Activated CD4-positive, alpha-beta memory T cell treated with anti-CD3 and anti-CD28 coated beads for 36 hours (primary cell): Measurements from ENCODE around the gene DBF4. TPM values are rescaled to one million over a fixed set of nuclear protein-coding genes. Genes with fewer than 3 reads are reported as not detected.
"Not testable (repeated sequence)": the region's sequence is repeated elsewhere in the genome, so short reads cannot be mapped to it uniquely, and the experiment has no call there.

ENCODE experiments used
- CTCF ChIA-PET: fragments of 350-600 bp; sonication (Branson Sonifier 250); formaldehyde crosslinking; loops from one replicate; lab custom pipeline; 2021; ENCODE audit warnings: antibody characterized with exemption, inconsistent platforms; lab: Charles Lee
- POLR2A ChIA-PET: fragments of 350-600 bp; sonication (Branson Sonifier 250); formaldehyde crosslinking; loops from one replicate; lab custom pipeline; 2021; ENCODE audit warnings: antibody characterized with exemption; lab: Charles Lee
- DNase-seq: peaks from one replicate; pipeline ENCODE4 v3.0.0-alpha.2; 2020
- H3K27ac Mint-ChIP-seq: one replicate; pipeline ENCODE4 v1.8.0; 2021; ENCODE audit warnings: mixed read lengths
- H3K27me3 Mint-ChIP-seq: one replicate; pipeline ENCODE4 v1.8.0; 2021; ENCODE audit warnings: mixed read lengths
- H3K36me3 Mint-ChIP-seq: one replicate; pipeline ENCODE4 v1.8.0; 2021; ENCODE audit warnings: mixed read lengths
- H3K4me1 Mint-ChIP-seq: one replicate; pipeline ENCODE4 v1.8.0; 2021; ENCODE audit warnings: low read depth, mixed read lengths
- H3K4me3 Mint-ChIP-seq: one replicate; pipeline ENCODE4 v1.8.0; 2021; ENCODE audit warnings: mild to moderate bottlenecking, mixed read lengths
- H3K9me3 Mint-ChIP-seq: one replicate; pipeline ENCODE4 v1.8.0; 2021; ENCODE audit warnings: mixed read lengths
- intact Hi-C: fragments of 100-400 bp; cut with micrococcal nuclease; formaldehyde crosslinking; loops from one replicate; pipeline ENCODE4 v1.15.1; 2023
- total RNA-seq, 2 experiments: library from RNA; stranded (reverse); gene quantifications; one replicate each; pipeline ENCODE4 v1.2.3, GENCODE V29; 2021

The DBF4 gene
- total RNA-seq = 10 to 100 TPM; 75.8 to 78.4 TPM

DNA sequence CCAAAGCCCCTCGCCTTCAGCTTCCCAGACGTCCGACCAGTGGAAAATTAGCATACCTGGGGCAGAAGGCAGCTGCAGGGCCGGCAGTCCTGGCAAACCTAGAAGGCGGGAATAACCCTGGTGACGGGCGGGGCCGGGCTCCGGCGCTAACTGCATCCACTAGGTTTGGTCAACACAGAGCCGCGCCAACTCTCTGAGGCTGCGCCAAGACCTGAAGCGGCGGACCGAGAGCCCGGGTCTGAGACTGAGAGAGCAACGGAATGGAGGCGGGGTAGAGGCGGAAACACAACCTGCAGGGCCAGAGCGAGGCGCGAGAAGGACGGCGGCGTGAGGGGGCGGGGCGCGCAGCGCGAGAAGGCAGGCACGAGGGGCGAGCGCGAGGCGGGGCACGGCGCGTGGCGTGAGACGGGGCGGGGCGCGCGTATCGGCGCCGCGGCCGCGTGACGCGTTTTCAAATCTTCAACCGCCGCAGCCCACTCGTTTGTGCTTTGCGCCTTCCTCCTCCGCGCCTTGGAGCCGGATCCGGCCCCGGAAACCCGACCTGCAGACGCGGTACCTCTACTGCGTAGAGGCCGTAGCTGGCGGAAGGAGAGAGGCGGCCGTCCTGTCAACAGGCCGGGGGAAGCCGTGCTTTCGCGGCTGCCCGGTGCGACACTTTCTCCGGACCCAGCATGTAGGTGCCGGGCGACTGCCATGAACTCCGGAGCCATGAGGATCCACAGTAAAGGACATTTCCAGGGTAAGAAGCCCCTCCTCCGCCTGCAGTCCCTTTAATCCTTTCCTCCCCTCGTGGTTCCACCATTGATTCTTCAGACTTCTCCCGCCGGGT, at the start of gene DBF4, which contains the start of gene SLC25A40:
Gene DBF4, plus strand, starts transcription at position 454 of the 829 bp plus-strand sequence. Its CDS starts 240 bp downstream, at position 694.
Gene SLC25A40, minus strand, starts transcription at position 321 of the 829 bp plus-strand sequence. CDS start 17,633 bp downstream, outside the sequence.
- Mint-ChIP-seq H3K27me3 (no peaks in the 10 kb centered on the region), H3K9me3 (peaks cover 13% of the 10 kb centered on the region), H3K4me1 (peaks cover 43% of the 10 kb centered on the region), H3K36me3 (peaks cover 45% of the 10 kb centered on the region), H3K4me3 (peak within 1 kb of the TSS; percentile 77), H3K27ac (peak within 1 kb of the TSS; percentile 93)
- DNase-seq = peak; percentile 97
- POLR2A ChIA-PET = interaction anchor here (1.3 kb wide), 3 partner anchors 18 to 336 kb away, joined by 3 to 5 read pairs (median 4); partner anchors contain the start of gene ADAM22
- CTCF ChIA-PET = interaction anchor here (0.9 kb wide), 1 partner anchor 9 kb away, joined by 3 read pairs; no protein-coding TSS in a partner anchor
- intact Hi-C loops = loop anchor here (1.0 to 5.0 kb wide), 7 partner anchors 58 to 724 kb away; partner anchors contain the start of genes ABCB1, ADAM22, CROT and DMTF1

GRCh38 chr7:87828383-87828782, 47.9 kb upstream of the DBF4 start:
- POLR2A ChIA-PET, H3K27ac Mint-ChIP-seq, H3K27me3 Mint-ChIP-seq, H3K4me1 Mint-ChIP-seq, intact Hi-C loops, DNase-seq, H3K4me3 Mint-ChIP-seq, CTCF ChIA-PET: not testable (repeated sequence)
- peaks cover 38% of the 10 kb centered on the region for H3K9me3 Mint-ChIP-seq
- H3K36me3 Mint-ChIP-seq = peaks cover 20% of the 10 kb centered on the region

- Mint-ChIP-seq H3K4me1 (no peaks in the 10 kb centered on the region), H3K36me3 (peaks cover 17% of the 10 kb centered on the region), H3K9me3 (peaks cover 18% of the 10 kb centered on the region), H3K4me3 (no peak overlapping the region), H3K27me3 (no peaks in the 10 kb centered on the region), H3K27ac (no peak overlapping the region)
- ChIA-PET POLR2A (no interaction called here), CTCF (no interaction called here)
- DNase-seq = no peak
- intact Hi-C loops = no loop called here
Measured at GRCh38 chr7:87831097-87831496, 45.2 kb upstream of the DBF4 start.

GRCh38 chr7:87833130-87833529, 43.2 kb upstream of the DBF4 start:
- Mint-ChIP-seq H3K4me3 (no peak overlapping the region), H3K27ac (no peak overlapping the region), H3K9me3 (peaks cover 11% of the 10 kb centered on the region), H3K36me3 (peaks cover 15% of the 10 kb centered on the region), H3K27me3 (no peaks in the 10 kb centered on the region), H3K4me1 (no peaks in the 10 kb centered on the region)
- ChIA-PET CTCF (no interaction called here), POLR2A (no interaction called here)
- no peak for DNase-seq
- intact Hi-C loops = no loop called here

DNA sequence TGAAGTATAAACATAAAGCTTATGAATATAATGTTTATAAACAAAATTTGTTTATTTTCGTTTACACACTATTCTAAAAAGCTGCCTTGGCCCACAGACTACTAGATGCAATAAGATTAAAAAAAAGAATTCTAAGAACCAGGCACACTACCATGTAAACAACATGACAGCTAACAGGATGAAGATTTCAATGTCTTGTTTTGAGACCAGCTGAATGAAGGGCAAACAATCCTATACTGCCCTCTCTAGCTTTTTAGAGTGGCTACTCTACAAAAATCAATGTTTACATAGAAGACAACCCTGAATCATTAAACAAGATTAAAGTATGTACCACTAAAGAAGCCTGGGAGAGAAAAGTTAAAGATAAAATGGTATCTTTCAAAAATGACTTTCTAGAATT, 38.7 kb upstream of the DBF4 start:
- ChIA-PET POLR2A (no interaction called here), CTCF (no interaction called here)
- intact Hi-C loops = no loop called here
- H3K36me3 Mint-ChIP-seq = peaks cover 17% of the 10 kb centered on the region
- no peak overlapping the region for H3K4me3 Mint-ChIP-seq
- no peak overlapping the region for H3K27ac Mint-ChIP-seq
- DNase-seq = no peak
- H3K9me3 Mint-ChIP-seq = no peaks in the 10 kb centered on the region
- H3K27me3 Mint-ChIP-seq = no peaks in the 10 kb centered on the region
- H3K4me1 Mint-ChIP-seq = no peaks in the 10 kb centered on the region

DNA sequence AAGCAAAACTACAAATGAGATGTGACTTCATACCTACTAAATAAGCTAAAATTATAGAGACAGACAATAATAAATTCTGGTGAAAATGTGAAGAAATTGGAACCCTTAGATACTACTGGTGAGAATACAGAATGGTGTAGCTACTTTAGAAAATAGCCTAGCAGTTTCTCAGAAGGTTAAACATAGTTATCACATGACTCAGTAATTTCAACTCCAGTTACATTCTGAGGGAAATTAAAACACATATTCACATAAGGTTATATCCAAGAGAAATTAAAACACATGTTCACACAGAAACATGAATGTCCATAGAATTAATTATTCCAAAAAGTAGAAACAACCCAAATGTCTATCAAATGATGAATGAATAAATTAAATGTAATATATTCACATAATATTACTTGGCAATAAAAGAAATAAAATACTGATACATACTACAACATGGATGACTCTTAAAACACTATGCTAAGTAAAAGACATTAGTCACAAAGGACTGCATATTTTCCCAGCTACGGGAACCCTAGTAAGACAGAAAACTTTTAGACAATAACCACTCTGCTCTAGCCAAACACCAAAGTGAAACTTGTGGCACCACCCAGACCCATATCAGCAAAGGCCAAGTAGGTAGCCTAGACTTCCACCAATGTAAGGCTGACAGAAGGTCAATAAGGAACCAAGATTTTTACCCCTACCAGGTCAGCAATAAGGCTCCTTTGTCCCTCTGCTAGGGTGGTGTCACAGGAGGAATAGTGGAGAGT, 25.3 kb upstream of the DBF4 start:
- H3K27ac Mint-ChIP-seq = no peak overlapping the region
- peaks cover 27% of the 10 kb centered on the region for H3K36me3 Mint-ChIP-seq
- ChIA-PET CTCF (no interaction called here), POLR2A (no interaction called here)
- no peaks in the 10 kb centered on the region for H3K27me3 Mint-ChIP-seq
- no peak overlapping the region for H3K4me3 Mint-ChIP-seq
- H3K9me3 Mint-ChIP-seq = no peaks in the 10 kb centered on the region
- intact Hi-C loops = no loop called here
- DNase-seq = no peak
- H3K4me1 Mint-ChIP-seq = peaks cover 6% of the 10 kb centered on the region

- Mint-ChIP-seq H3K27ac (no peak overlapping the region), H3K4me3 (no peak overlapping the region), H3K27me3 (no peaks in the 10 kb centered on the region), H3K4me1 (peaks cover 6% of the 10 kb centered on the region), H3K9me3 (no peaks in the 10 kb centered on the region), H3K36me3 (peaks cover 27% of the 10 kb centered on the region)
- CTCF ChIA-PET = no interaction called here
- POLR2A ChIA-PET = no interaction called here
- no peak for DNase-seq
- intact Hi-C loops = no loop called here
Measured at GRCh38 chr7:87852306-87852705, 24.0 kb upstream of the DBF4 start.

DNA sequence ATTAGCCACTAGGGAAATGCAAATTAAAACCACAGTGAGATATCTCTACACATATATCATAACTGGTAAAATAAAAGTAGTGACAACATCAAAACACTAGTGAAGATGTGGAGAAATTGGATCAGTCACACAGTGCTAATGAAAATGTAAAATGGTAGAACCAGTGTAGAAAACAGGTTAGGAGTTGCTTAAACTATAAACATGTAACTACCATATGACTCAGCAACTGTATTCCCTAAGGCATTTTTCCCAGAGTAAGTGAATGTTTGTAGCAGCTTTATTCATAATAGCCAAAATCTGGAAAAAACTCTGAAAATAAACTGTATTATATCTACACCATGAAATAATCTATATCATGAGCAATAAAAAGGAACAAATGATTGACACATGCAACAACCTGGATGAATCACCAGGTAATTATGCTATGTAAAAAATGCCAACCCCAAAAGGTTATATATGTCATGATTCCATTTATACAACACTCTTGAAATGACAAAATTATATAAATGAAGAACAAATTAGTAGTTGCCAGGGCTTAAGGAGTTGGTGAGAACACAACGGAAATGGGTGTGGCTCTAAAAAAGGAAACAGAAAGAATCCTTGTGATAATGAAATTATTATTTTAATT, 22.9 kb upstream of the DBF4 start:
- DNase-seq = no peak
- Mint-ChIP-seq H3K27me3 (no peaks in the 10 kb centered on the region), H3K9me3 (no peaks in the 10 kb centered on the region), H3K27ac (no peak overlapping the region), H3K36me3 (peaks cover 35% of the 10 kb centered on the region), H3K4me1 (peaks cover 8% of the 10 kb centered on the region), H3K4me3 (no peak overlapping the region)
- ChIA-PET POLR2A (no interaction called here), CTCF (no interaction called here)
- intact Hi-C loops = no loop called here

DNA sequence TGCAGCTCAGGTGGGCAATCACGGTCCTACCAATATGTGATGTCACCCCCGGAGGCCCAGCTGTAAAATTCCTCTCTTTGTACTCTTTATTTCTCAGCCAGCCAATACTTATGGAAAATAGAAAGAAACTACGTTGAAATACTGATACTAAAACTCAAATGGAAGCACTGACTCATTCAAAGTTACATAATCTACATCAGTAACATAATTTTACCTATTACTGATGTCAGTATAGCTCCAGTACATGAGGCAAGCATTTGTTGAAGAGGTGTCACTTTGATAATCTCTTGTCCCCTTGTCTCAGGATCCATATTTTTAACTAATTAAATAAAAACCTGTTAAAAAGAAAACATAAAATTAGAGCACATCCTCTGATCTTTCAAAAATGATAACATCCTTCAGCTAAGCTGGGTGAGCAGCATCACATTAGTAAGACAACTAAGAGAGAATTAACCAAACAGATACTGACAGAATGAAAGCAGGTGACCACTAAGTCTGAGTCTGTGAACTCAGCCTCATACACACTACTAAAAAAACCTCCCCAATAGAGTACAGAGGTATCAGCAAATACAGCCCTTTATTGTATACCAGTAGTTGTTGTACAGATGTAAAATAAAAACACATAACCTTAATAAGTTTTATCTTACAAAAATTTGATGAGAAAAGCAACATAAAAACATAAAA, 17.7 kb upstream of the DBF4 start:
- Mint-ChIP-seq H3K27me3 (no peaks in the 10 kb centered on the region), H3K27ac (no peak overlapping the region), H3K36me3 (peaks cover 25% of the 10 kb centered on the region), H3K4me3 (no peak overlapping the region), H3K9me3 (no peaks in the 10 kb centered on the region), H3K4me1 (peaks cover 8% of the 10 kb centered on the region)
- CTCF ChIA-PET = no interaction called here
- intact Hi-C loops = loop anchor here (2.0 kb wide), 1 partner anchor 16 kb away; no protein-coding TSS in a partner anchor
- no peak for DNase-seq
- POLR2A ChIA-PET = interaction anchor here (1.0 kb wide), 1 partner anchor 18 kb away, joined by 3 read pairs; the partner anchor contains the start of genes DBF4 and SLC25A40

- DNase-seq = no peak
- CTCF ChIA-PET = no interaction called here
- Mint-ChIP-seq H3K4me3 (no peak overlapping the region), H3K9me3 (peaks cover 34% of the 10 kb centered on the region), H3K36me3 (peaks cover 60% of the 10 kb centered on the region), H3K4me1 (peaks cover 3% of the 10 kb centered on the region), H3K27ac (no peak overlapping the region), H3K27me3 (no peaks in the 10 kb centered on the region)
- intact Hi-C loops = no loop called here
- POLR2A ChIA-PET = no interaction called here
Measured at GRCh38 chr7:87866089-87866488, 10.2 kb upstream of the DBF4 start.

- CTCF ChIA-PET, POLR2A ChIA-PET: not testable (repeated sequence)
- H3K9me3 Mint-ChIP-seq = peaks cover 36% of the 10 kb centered on the region
Measured at GRCh38 chr7:87866533-87866932, 9.8 kb upstream of the DBF4 start.

More at GRCh38 chr7:87866533-87866932, 9.8 kb upstream of the DBF4 start:
- H3K27ac Mint-ChIP-seq, DNase-seq, H3K4me1 Mint-ChIP-seq, intact Hi-C loops, H3K27me3 Mint-ChIP-seq, H3K4me3 Mint-ChIP-seq: not testable (repeated sequence)
- peaks cover 63% of the 10 kb centered on the region for H3K36me3 Mint-ChIP-seq
